Colonic mucosa (tissue), 4 donors: Measurements from ENCODE around the gene COL4A6. TPM values are rescaled to one million over a fixed set of nuclear protein-coding genes. Genes with fewer than 3 reads are reported as not detected.
"Not testable (repeated sequence)": the region's sequence is repeated elsewhere in the genome, so short reads cannot be mapped to it uniquely, and the experiment has no call there.

ENCODE experiments used
- DNase-seq: peaks from one replicate; pipeline ENCODE4 v3.0.0-alpha.2; 2020
- H3K27ac ChIP-seq: fragments of 200-600 bp; one replicate; pipeline ENCODE4 v1.8.0; 2021
- H3K27me3 ChIP-seq: fragments of 200-600 bp; one replicate; pipeline ENCODE4 v1.8.0; 2021
- H3K36me3 ChIP-seq: fragments of 200-600 bp; one replicate; pipeline ENCODE4 v1.8.0; 2021
- H3K4me1 ChIP-seq: fragments of 200-600 bp; one replicate; pipeline ENCODE4 v1.8.0; 2021; ENCODE audit warnings: mild to moderate bottlenecking
- H3K4me3 ChIP-seq: fragments of 200-600 bp; one replicate; pipeline ENCODE4 v1.8.0; 2021
- H3K9ac ChIP-seq, 2 donors: one replicate each; pipeline ENCODE4 v1.7.0; 2013; ENCODE audit warnings: control low read depth in 2 of 2, low read depth in 2 of 2, low read length in 2 of 2
- H3K9me3 ChIP-seq: fragments of 200-600 bp; one replicate; pipeline ENCODE4 v1.8.0; 2021
- CTCF ChIP-seq: fragments of 200-600 bp; IDR thresholded peaks from one replicate; pipeline ENCODE4 v1.8.0; 2022; ENCODE audit warnings: antibody characterized with exemption, mild to moderate bottlenecking
- intact Hi-C: fragments of 100-400 bp; cut with DNase I; formaldehyde crosslinking; loops from one replicate; pipeline ENCODE4 v1.14.1; 2022
- total RNA-seq, 2 donors: library from RNA; stranded (reverse); fragmentation: NEBNext Ultra II Directional in 1 of 2; extraction: Animal tissue kit (Norgen Biotek cat#: 25700) in 1 of 2; gene quantifications; one replicate each; pipeline ENCODE4 v1.2.1, GENCODE V29; 2021
- donor health status: healthy.
- donor health status: DM: no; HTN: no; CAD: no.
- donor health status: DM: no; HTN: no; CAD: no.

COL4A6 gene
- total RNA-seq, 2 donors from 2014 or later, result 1.1 to 1.8 TPM

- intact Hi-C loops, result no loop called here
- H3K36me3 ChIP-seq, result no peaks in the 10 kb centered on the region
- DNase-seq, result no peak
- no peaks in the 10 kb centered on the region for H3K9me3 ChIP-seq
- no peak overlapping the region for H3K9ac ChIP-seq
- no peaks in the 10 kb centered on the region for H3K4me1 ChIP-seq
- no peak overlapping the region for H3K27ac ChIP-seq
- no peak overlapping the region for H3K4me3 ChIP-seq
- no peaks in the 10 kb centered on the region for H3K27me3 ChIP-seq
- TF ChIP-seq CTCF, result no peak
Measured at GRCh38 chrX:108412783-108413182, 25.4 kb downstream of the COL4A6 start.

- Histone ChIP-seq H3K27ac (no peak overlapping the region), H3K4me1 (no peaks in the 10 kb centered on the region), H3K36me3 (no peaks in the 10 kb centered on the region), H3K9me3 (no peaks in the 10 kb centered on the region), H3K9ac (no peak overlapping the region), H3K27me3 (no peaks in the 10 kb centered on the region), H3K4me3 (no peak overlapping the region)
- intact Hi-C loops, result no loop called here
- TF ChIP-seq CTCF, result no peak
- DNase-seq, result no peak
Measured at GRCh38 chrX:108399418-108400165, 38.6 kb downstream of the COL4A6 start.

- Histone ChIP-seq H3K36me3 (no peaks in the 10 kb centered on the region), H3K9ac (no peak overlapping the region), H3K4me3 (no peak overlapping the region), H3K27ac (no peak overlapping the region), H3K27me3 (no peaks in the 10 kb centered on the region), H3K9me3 (no peaks in the 10 kb centered on the region), H3K4me1 (no peaks in the 10 kb centered on the region)
- DNase-seq, result no peak
- intact Hi-C loops, result no loop called here
- no peak for TF ChIP-seq CTCF
Measured at GRCh38 chrX:108397627-108398391, 40.4 kb downstream of the COL4A6 start.

- no peaks in the 10 kb centered on the region for H3K27me3 ChIP-seq
- no peak for TF ChIP-seq CTCF
- no peaks in the 10 kb centered on the region for H3K36me3 ChIP-seq
- H3K4me1 ChIP-seq, result no peaks in the 10 kb centered on the region
- DNase-seq, result no peak
- H3K9me3 ChIP-seq, result no peaks in the 10 kb centered on the region
- no peak overlapping the region for H3K4me3 ChIP-seq
- H3K27ac ChIP-seq, result no peak overlapping the region
- intact Hi-C loops, result no loop called here
- H3K9ac ChIP-seq, result no peak overlapping the region
Measured at GRCh38 chrX:108396986-108397385, 41.2 kb downstream of the COL4A6 start.

- no peak overlapping the region for H3K4me3 ChIP-seq
- H3K9ac ChIP-seq, result no peak overlapping the region
- no peak for DNase-seq
- no peaks in the 10 kb centered on the region for H3K4me1 ChIP-seq
- no peak for TF ChIP-seq CTCF
- no peaks in the 10 kb centered on the region for H3K9me3 ChIP-seq
- no peak overlapping the region for H3K27ac ChIP-seq
- no peaks in the 10 kb centered on the region for H3K27me3 ChIP-seq
- intact Hi-C loops, result no loop called here
- no peaks in the 10 kb centered on the region for H3K36me3 ChIP-seq
Measured at GRCh38 chrX:108396188-108396891, 41.9 kb downstream of the COL4A6 start.

- intact Hi-C loops, H3K27me3 ChIP-seq: not testable (repeated sequence)
Measured at GRCh38 chrX:108390976-108391717, 47.1 kb downstream of the COL4A6 start.

More at GRCh38 chrX:108390976-108391717, 47.1 kb downstream of the COL4A6 start:
- not testable (repeated sequence) for H3K36me3 ChIP-seq, H3K4me1 ChIP-seq, H3K4me3 ChIP-seq, H3K27ac ChIP-seq, H3K9ac ChIP-seq, DNase-seq, H3K9me3 ChIP-seq
